KMS-11 (cell line): ENCODE measurements around the gene ACTR1A.

ENCODE experiments used
- H2AFZ ChIP-seq: fragments of 200-600 bp; sonication (generic); 2 replicates; pipeline ENCODE4 v1.6.1; 2016; ENCODE audit warnings: antibody characterized with exemption, mixed run types, low read depth
- H3K27ac ChIP-seq: fragments of 200-600 bp; sonication (generic); 2 replicates; pipeline ENCODE4 v1.6.1; 2016; ENCODE audit warnings: mild to moderate bottlenecking, mixed run types
- H3K27me3 ChIP-seq: fragments of 200-600 bp; sonication (generic); 2 replicates; pipeline ENCODE4 v1.6.1; 2017; ENCODE audit warnings: mild to moderate bottlenecking, low read depth, mixed run types, moderate library complexity; ENCODE audit not compliant: insufficient read depth
- H3K36me3 ChIP-seq: fragments of 200-600 bp; sonication (generic); 2 replicates; pipeline ENCODE4 v1.6.1; 2017; ENCODE audit warnings: mild to moderate bottlenecking, mixed run types; ENCODE audit not compliant: insufficient read depth
- H3K4me1 ChIP-seq: fragments of 200-600 bp; sonication (generic); 2 replicates; pipeline ENCODE4 v1.6.1; 2016; ENCODE audit warnings: mild to moderate bottlenecking, low read depth, mixed run types; ENCODE audit not compliant: poor library complexity, severe bottlenecking
- H3K4me2 ChIP-seq: fragments of 200-600 bp; sonication (generic); 2 replicates; pipeline ENCODE4 v1.7.0; 2016; ENCODE audit warnings: mild to moderate bottlenecking, mixed run types
- H3K4me3 ChIP-seq: fragments of 200-600 bp; sonication (generic); IDR thresholded peaks from 2 replicates; pipeline ENCODE4 v1.6.1; 2017; ENCODE audit warnings: low read depth, low read length, mixed read lengths; ENCODE audit not compliant: insufficient read depth
- H3K79me2 ChIP-seq: fragments of 200-600 bp; sonication (generic); 2 replicates; pipeline ENCODE4 v1.6.1; 2016; ENCODE audit warnings: low read depth, mixed run types; ENCODE audit not compliant: insufficient read depth
- H3K9ac ChIP-seq: fragments of 200-600 bp; sonication (generic); 2 replicates; pipeline ENCODE4 v1.6.1; 2016; ENCODE audit warnings: mild to moderate bottlenecking, mixed run types
- H4K20me1 ChIP-seq: fragments of 200-600 bp; sonication (generic); 2 replicates; pipeline ENCODE4 v1.6.1; 2016; ENCODE audit warnings: mild to moderate bottlenecking, mixed run types; ENCODE audit not compliant: insufficient read depth
- CTCF ChIP-seq: fragments of 200-600 bp; sonication (generic); conservative IDR thresholded peaks from 2 replicates; pipeline ENCODE4 v1.6.1; 2017; ENCODE audit warnings: low read depth, mild to moderate bottlenecking, antibody characterized with exemption, low read length, moderate library complexity, mixed read lengths

ACTR1A gene

GRCh38 chr10:102444851-102445250 is 57.7 kb downstream of the ACTR1A start:
- Histone ChIP-seq H3K9ac (no peak overlapping the region), H3K4me3 (no peak overlapping the region), H3K79me2 (no peaks in the 10 kb centered on the region), H3K4me2 (no peak overlapping the region), H3K27ac (no peak overlapping the region), H3K36me3 (no peaks in the 10 kb centered on the region), H3K27me3 (no peaks in the 10 kb centered on the region; the same call in 1 of the 2 replicates), H2AFZ (no peak overlapping the region), H3K4me1 (peaks cover 4% of the 10 kb centered on the region), H4K20me1 (no peaks in the 10 kb centered on the region)
- no peak for TF ChIP-seq CTCF

GRCh38 chr10:102438374-102438773 is 64.1 kb downstream of the ACTR1A start:
- Histone ChIP-seq H3K79me2 (no peaks in the 10 kb centered on the region), H3K4me1 (no peaks in the 10 kb centered on the region), H3K36me3 (no peaks in the 10 kb centered on the region), H3K9ac (no peak overlapping the region), H4K20me1 (no peaks in the 10 kb centered on the region), H3K4me3 (no peak overlapping the region), H3K27me3 (peaks cover 12% of the 10 kb centered on the region; the same call in 1 of the 2 replicates), H3K27ac (no peak overlapping the region), H3K4me2 (no peak overlapping the region), H2AFZ (no peak overlapping the region)
- TF ChIP-seq CTCF = no peak

GRCh38 chr10:102437515-102437914 is 65.0 kb downstream of the ACTR1A start:
- Histone ChIP-seq H3K27ac (no peak overlapping the region), H4K20me1 (no peaks in the 10 kb centered on the region), H3K36me3 (no peaks in the 10 kb centered on the region), H3K4me2 (no peak overlapping the region), H3K9ac (no peak overlapping the region), H2AFZ (no peak overlapping the region), H3K27me3 (peaks cover 12% of the 10 kb centered on the region; the same call in 1 of the 2 replicates), H3K4me1 (peaks cover 5% of the 10 kb centered on the region), H3K79me2 (no peaks in the 10 kb centered on the region), H3K4me3 (no peak overlapping the region)
- no peak for TF ChIP-seq CTCF

GRCh38 chr10:102436312-102436711 is 66.2 kb downstream of the ACTR1A start:
- H3K4me2 ChIP-seq = no peak overlapping the region
- H3K79me2 ChIP-seq = no peaks in the 10 kb centered on the region; the same call in 1 of the 2 replicates
- no peaks in the 10 kb centered on the region for H4K20me1 ChIP-seq
- peaks cover 9% of the 10 kb centered on the region for H3K4me1 ChIP-seq
- no peaks in the 10 kb centered on the region for H3K36me3 ChIP-seq
- H3K27me3 ChIP-seq = peaks cover 12% of the 10 kb centered on the region; the same call in 1 of the 2 replicates
- H3K9ac ChIP-seq = no peak overlapping the region
- no peak overlapping the region for H3K4me3 ChIP-seq
- TF ChIP-seq CTCF = no peak
- H2AFZ ChIP-seq = no peak overlapping the region
- no peak overlapping the region for H3K27ac ChIP-seq
